ENCODE measurements around the gene NMT2.

Gene NMT2

GRCh38 chr10:15058689-15059088 is 109.8 kb downstream of the NMT2 start:
- no peak overlapping the region for H3K27ac Mint-ChIP-seq
- ATAC-seq = no peak
- peaks cover 36% of the 10 kb centered on the region for H3K27me3 Mint-ChIP-seq
- no peaks in the 10 kb centered on the region for H3K4me1 Mint-ChIP-seq
- peaks cover 8% of the 10 kb centered on the region for H3K9me3 Mint-ChIP-seq
- H3K4me3 Mint-ChIP-seq = no peak overlapping the region
- H3K36me3 Mint-ChIP-seq = peaks cover 13% of the 10 kb centered on the region
